22Rv1 (cell line): ENCODE measurements around the gene ATPAF1.

ENCODE experiments used
- ZFX ChIP-seq: fragments of 450-650 bp; IDR thresholded peaks from 2 replicates; pipeline ENCODE4 v1.6.1; 2017; ENCODE audit warnings: antibody characterized with exemption, borderline replicate concordance
- TF ChIP-seq, protein P1 (sequence below): fragments of 450-650 bp; IDR thresholded peaks from 2 replicates; pipeline ENCODE4 v1.5.1; 2017; ENCODE audit warnings: mild to moderate bottlenecking

DNA sequence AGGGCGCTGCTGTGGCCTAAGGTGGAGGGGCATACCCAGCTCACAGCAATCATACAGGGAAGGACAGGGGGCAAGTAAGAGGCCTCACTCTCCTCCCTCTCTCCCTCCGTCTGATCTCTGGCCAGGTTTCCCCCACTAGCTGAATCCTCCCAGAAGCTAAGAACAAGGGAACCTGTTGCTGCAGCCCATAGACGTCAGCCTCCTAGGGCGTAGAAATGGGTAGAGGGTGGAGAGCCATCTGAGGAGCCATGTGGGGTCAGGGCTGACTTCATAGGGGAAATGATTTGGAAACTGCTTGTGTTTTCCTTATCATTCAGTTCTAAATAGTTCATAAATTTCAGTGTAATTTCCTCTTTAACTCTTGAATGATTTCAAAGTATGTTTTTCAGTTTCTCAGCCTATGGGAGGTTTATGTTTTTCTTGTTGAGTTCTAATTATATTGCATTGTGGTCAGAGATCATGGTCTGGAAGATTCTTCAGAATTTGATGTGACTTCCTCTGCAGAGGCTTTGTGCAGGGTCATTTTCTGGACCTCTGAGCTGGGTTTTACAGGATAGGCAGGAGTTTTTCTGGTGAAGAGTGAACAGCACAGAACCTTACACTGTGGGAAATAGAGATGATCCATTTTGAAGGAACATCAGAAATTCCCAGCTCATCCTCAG is 49.3 kb downstream of the ATPAF1 start:
- TF ChIP-seq, protein P1, sequence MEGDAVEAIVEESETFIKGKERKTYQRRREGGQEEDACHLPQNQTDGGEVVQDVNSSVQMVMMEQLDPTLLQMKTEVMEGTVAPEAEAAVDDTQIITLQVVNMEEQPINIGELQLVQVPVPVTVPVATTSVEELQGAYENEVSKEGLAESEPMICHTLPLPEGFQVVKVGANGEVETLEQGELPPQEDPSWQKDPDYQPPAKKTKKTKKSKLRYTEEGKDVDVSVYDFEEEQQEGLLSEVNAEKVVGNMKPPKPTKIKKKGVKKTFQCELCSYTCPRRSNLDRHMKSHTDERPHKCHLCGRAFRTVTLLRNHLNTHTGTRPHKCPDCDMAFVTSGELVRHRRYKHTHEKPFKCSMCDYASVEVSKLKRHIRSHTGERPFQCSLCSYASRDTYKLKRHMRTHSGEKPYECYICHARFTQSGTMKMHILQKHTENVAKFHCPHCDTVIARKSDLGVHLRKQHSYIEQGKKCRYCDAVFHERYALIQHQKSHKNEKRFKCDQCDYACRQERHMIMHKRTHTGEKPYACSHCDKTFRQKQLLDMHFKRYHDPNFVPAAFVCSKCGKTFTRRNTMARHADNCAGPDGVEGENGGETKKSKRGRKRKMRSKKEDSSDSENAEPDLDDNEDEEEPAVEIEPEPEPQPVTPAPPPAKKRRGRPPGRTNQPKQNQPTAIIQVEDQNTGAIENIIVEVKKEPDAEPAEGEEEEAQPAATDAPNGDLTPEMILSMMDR = no peak
- no peak for TF ChIP-seq ZFX
